Osteoblast (primary cell): Measurements from ENCODE around the gene H3-3A. TPM values are rescaled to one million over a fixed set of nuclear protein-coding genes. Genes with fewer than 3 reads are reported as not detected.
A peak's percentile ranks its signal among the peaks of the same experiment; 100 is the strongest.

ENCODE experiments used
- DNase-seq: peaks from one replicate; pipeline ENCODE4 v3.0.0; 2011; ENCODE audit warnings: low spot score, mixed read lengths; ENCODE audit not compliant: insufficient read length; ENCODE audit errors: missing footprints
- H2AFZ ChIP-seq: 2 replicates; pipeline ENCODE4 v1.6.0; 2011; ENCODE audit warnings: mild to moderate bottlenecking, low read length
- H3K27ac ChIP-seq: 2 replicates; pipeline ENCODE4 v1.5.1; 2011; ENCODE audit warnings: mild to moderate bottlenecking, low read depth, low read length, moderate library complexity
- H3K27me3 ChIP-seq: 2 replicates; pipeline ENCODE4 v1.6.0; 2012; ENCODE audit warnings: mild to moderate bottlenecking, control low read depth, inconsistent platforms, low read length, moderate library complexity; ENCODE audit not compliant: insufficient read depth
- H3K36me3 ChIP-seq: 2 replicates; pipeline ENCODE4 v1.5.1; 2011; ENCODE audit warnings: mild to moderate bottlenecking, low read length, control low read depth, moderate library complexity; ENCODE audit not compliant: insufficient read depth
- H3K4me1 ChIP-seq: 2 replicates; pipeline ENCODE4 v1.5.1; 2011; ENCODE audit warnings: mild to moderate bottlenecking, low read length, control low read depth, moderate library complexity; ENCODE audit not compliant: insufficient read depth
- H3K4me2 ChIP-seq: 2 replicates; pipeline ENCODE4 v1.6.0; 2011; ENCODE audit warnings: mild to moderate bottlenecking, low read length; ENCODE audit not compliant: insufficient read depth
- H3K4me3 ChIP-seq: fragments of 200-600 bp; sonication (generic); 3 replicates; pipeline ENCODE4 v1.5.1; 2012; ENCODE audit warnings: mild to moderate bottlenecking, low read length, inconsistent platforms; ENCODE audit not compliant: insufficient read depth
- H3K79me2 ChIP-seq: 2 replicates; pipeline ENCODE4 v1.6.0; 2012; ENCODE audit warnings: mild to moderate bottlenecking, low read length, control low read depth, inconsistent platforms; ENCODE audit not compliant: insufficient read depth
- H3K9me3 ChIP-seq: 2 replicates; pipeline ENCODE4 v1.5.1; 2011; ENCODE audit warnings: low read depth, low read length, control low read depth
- H4K20me1 ChIP-seq: 2 replicates; pipeline ENCODE4 v1.6.0; 2012; ENCODE audit warnings: mild to moderate bottlenecking, low read length, control low read depth; ENCODE audit not compliant: insufficient read depth
- CTCF ChIP-seq: IDR thresholded peaks from 2 replicates; pipeline ENCODE4 v1.5.1; 2011; ENCODE audit warnings: mild to moderate bottlenecking, low read depth, low read length, moderate library complexity; ENCODE audit errors: extremely low read depth
- total RNA-seq: library from RNA; depleted of rRNA; stranded (reverse); fragments of >200 nt; gene quantifications from 2 replicates; pipeline ENCODE4 v1.2.3, GENCODE V29; 2012

The H3-3A gene
- total RNA-seq, 1 donor, result 127 TPM

DNA sequence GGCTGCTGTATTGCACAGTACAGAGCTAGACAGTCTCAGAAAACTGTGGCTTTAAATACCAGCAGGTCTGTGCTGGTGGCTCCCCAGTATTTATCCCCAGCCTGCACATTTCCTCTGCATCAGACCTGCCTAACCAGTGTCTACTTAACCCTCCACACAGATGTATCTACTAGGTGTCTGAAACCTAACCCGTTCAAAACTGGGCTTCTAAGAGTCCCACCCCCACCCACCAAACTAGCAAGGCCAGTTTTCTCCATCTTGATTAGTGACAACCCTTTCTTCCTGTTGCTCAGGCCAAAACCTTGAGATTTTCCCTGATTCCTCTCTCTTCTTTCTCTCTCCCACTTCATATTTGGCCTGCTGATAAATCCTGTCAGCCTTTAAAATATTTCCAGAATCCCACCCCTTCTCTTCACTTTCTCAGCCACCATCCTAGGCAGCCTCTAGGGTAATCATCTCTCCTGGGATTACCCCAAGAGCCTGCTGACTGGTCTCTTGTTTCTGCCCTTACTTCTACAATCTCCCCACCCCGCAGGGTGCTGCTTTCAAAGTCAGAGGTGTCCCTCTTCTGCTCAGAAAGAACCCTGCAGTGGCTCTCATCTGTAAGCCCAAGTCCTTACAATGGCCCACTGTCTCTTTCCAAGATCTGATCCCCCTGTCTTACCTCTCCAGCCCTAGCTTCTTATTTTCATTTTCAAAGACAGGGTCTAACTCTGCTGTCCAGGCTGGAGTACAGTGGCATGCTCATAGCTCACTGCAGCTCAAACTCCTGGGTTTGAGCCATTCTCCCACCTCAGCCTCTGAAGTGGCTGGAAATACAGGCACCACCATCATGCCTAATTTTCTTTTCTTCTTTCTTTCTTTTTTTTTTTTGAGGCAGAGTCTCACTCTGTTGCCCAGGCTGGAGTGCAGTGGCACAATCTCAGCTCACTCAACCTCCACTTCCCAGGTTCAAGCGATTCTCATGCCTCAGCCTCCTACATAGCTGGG is 45.2 kb downstream of the H3-3A start:
- Histone ChIP-seq H3K36me3 (no peaks in the 10 kb centered on the region), H3K4me2 (no peak overlapping the region), H4K20me1 (no peaks in the 10 kb centered on the region), H3K27me3 (no peaks in the 10 kb centered on the region), H2AFZ (peak overlapping the region; percentile 68), H3K27ac (no peak overlapping the region), H3K4me1 (peaks cover 24% of the 10 kb centered on the region), H3K4me3 (no peak overlapping the region), H3K9me3 (no peaks in the 10 kb centered on the region), H3K79me2 (no peaks in the 10 kb centered on the region)
- no peak for TF ChIP-seq CTCF
- peak; percentile 67 for DNase-seq

DNA sequence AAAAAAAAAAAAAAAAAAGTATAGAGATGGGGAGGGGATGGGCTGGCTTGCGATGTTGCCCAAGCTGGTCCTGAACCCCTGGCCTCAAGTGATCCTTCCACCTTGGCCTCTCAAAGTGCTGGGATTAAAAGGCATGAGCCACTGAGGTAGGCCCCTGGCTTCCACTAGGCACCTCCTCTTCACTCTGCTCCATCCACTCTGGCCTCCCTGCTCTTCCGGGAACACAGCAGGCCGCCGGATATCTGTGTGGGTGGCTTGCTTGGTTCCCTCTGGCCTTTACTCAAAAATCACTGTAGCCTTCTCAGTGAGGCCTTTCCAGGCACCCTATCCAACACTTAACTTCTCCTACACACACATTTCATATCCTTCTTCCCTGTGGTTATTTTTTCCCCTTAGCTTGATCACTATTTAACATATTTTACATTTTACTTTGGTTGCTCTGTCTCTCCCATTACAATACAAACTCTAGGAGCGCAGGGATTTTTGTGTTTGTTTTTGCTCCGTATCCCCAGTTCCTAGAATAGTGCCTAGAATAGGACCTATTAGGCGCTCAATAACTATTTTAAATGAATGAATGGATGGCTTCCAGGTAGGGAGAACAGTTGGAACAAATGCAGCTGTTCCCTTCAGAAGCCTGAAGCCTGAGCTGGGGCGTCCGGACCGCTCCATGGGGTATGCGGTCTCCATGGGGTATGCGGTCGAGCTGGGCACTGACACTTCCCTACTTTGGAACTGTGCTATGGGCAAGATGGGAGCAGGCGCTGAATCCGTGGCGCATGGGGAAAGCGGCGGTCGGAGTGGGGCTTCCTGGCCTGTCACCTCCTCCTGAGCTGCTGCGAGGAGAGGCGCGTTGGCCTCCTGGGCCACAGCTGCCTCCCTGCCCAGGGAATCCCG is 46.7 kb downstream of the H3-3A start:
- peak overlapping the region; percentile 77 for H3K4me2 ChIP-seq
- H3K4me1 ChIP-seq, result peaks cover 24% of the 10 kb centered on the region
- no peaks in the 10 kb centered on the region for H3K27me3 ChIP-seq
- H3K9me3 ChIP-seq, result no peaks in the 10 kb centered on the region
- H2AFZ ChIP-seq, result peak overlapping the region; percentile 81
- TF ChIP-seq CTCF, result no peak
- H3K27ac ChIP-seq, result peak overlapping the region; percentile 84
- peak overlapping the region; percentile 75 for H3K4me3 ChIP-seq
- no peaks in the 10 kb centered on the region for H3K36me3 ChIP-seq
- no peaks in the 10 kb centered on the region for H3K79me2 ChIP-seq
- peak; percentile 97 for DNase-seq
- H4K20me1 ChIP-seq, result no peaks in the 10 kb centered on the region

- peak overlapping the region; percentile 75 for H3K4me3 ChIP-seq
- H3K4me1 ChIP-seq, result peaks cover 21% of the 10 kb centered on the region
- peak overlapping the region; percentile 88 for H3K4me2 ChIP-seq
- no peaks in the 10 kb centered on the region for H3K36me3 ChIP-seq
- H4K20me1 ChIP-seq, result no peaks in the 10 kb centered on the region
- peak overlapping the region; percentile 84 for H3K27ac ChIP-seq
- H3K9me3 ChIP-seq, result no peaks in the 10 kb centered on the region
- no peaks in the 10 kb centered on the region for H3K27me3 ChIP-seq
- peak; percentile 99 for DNase-seq
- H3K79me2 ChIP-seq, result no peaks in the 10 kb centered on the region
- TF ChIP-seq CTCF, result no peak
- peak overlapping the region; percentile 81 for H2AFZ ChIP-seq
These were observed 47.3 kb downstream of the H3-3A start for GRCh38 chr1:226109829-226110248.
